Stimulated activated CD4-positive, alpha-beta T cell treated with anti-CD3 and anti-CD28 coated beads, Interleukin-15, amount 100 ng/mL, for 48 hours (primary cell): ENCODE data around the gene POLR3E.
"Not testable (repeated sequence)": the region's sequence is repeated elsewhere in the genome, so short reads cannot be mapped to it uniquely, and the experiment has no call there.

Experiments
- DNase-seq, 2 donors: peaks; one replicate each; pipeline ENCODE4 v3.0.0-alpha.2; 2020; ENCODE audit warnings: low read depth in 2 of 2

Gene POLR3E

DNA sequence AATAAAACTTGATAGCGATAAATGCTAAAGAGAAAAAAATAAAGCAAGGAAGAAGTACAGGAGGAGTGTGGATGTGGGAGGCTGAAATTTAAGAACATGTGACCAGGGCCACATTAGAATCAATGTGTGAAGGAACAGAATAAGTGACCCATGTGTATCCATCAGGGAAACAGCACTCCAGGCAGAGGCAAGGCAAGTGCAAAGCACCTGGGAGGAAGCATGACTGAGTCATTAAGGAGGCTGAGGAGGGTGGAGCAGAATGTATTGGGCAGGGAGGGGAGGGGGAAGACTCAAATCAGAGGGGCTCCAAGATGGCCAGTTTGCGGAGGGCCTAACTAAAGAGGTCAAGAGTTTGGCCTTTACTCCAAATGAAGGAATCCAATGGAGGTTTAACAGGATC, 69.2 kb downstream of the POLR3E start:
- DNase-seq: no peak

DNA sequence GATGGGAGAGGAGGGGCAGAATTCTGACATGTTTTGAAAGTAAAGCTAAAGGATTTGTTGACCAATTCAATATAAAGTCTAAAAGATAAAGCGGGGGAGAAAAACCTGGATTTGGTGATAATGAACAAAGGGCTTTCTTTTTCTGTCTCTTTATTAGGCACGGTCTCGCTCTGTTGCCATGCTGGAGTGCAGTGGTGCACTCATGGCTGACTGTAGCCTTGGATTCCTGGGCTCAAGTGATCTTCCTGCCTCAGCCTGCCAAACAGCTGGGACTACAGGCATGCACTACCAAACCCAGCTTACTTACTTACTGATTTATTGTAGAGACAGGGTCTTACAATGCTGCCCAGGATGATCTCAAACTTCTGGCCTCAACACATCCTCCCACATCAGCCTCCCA, 69.7 kb downstream of the POLR3E start:
- DNase-seq: no peak

DNA sequence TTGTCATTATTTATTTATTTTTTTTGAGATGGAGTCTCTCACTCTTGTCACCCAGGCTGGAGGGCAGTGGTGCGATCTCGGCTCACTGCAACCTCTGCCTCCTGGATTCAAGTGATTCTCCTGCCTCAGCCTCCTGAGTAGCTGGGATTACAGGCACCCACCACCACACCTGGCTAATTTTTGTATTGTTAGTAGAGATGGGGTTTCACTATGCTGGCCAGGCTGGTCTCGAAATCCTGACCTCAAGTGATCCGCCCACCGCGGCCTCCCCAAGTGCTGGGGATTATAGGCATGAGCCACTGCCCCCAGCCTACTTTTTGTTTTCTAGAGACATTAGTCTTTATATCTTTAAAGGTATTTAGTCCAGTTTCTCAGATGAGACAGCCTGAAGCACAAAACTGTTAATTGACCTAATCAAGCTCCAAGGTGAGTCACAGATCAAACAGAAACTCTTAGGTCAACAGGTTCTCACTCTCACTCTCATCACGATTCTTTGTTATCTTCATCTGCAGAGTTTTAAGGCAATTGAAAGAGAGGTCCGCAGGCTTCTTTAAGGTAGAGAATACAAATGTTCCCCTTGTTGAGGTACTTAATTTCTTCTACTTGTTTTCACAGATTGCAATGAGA, 71.1 kb downstream of the POLR3E start:
- not testable (repeated sequence) for DNase-seq

DNA sequence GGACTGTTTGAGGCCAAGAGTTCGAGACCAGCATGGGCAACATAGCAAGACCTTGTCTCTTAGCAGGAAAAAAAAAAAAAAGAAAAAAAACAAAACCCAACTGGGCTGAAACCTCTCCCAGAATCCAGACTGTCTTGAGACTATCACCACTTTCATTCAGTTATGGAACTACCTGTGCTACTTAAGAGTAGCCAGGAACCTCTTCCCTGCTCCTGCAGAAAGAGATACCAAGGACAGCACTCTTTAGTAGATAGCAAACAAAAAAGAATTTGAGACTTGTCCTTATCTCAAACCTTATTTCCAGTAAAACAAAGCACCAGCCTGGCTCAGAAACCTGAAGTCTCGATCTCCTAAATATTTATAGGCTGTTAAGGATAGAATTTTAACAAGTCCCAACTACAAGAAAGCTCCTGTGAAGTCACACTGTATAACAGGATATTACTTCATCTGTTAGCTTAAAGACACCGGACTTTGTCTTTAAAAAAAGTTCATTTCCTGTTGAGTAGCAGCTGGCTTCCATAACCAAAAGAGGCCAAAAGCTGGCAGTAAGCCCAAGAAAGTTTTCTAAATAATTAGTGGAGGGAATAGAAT, 72.1 kb downstream of the POLR3E start:
- DNase-seq: no peak

DNA sequence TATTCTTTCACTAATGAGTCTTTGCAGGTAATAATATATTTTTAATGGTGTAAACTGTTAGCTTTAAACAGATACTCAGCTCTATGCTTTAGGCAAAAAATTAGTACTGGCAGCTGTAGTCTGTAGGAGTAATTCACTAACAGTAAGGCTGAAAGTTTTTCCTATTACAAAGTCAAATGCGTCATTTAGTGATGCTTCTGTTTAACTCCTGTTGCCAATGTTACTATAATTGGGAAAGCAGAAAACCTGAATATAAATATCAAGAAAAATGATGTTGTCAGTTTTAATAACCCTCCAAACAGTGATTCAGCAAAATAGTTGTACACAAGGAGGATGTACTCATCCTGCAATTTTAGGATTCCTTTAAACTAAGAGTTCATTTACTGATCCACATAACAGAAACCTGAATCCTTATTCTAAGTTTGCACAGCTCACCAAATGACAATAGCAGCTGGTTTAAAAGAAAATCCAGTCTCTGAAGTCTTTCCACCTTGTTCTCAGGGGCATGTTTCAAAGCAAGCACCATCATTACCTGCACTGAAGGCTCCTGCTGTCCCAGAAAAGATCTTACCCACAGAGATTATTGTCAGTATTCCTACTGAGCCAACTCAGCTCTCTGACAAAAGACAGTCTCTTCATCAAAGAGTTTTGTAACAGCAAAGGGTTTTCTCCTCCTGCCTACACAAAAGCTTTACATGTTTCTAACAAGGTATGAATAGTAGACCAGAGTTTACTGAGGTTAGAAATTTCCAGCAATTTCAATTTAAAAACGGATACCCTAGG, 73.0 kb downstream of the POLR3E start:
- no peak for DNase-seq

DNA sequence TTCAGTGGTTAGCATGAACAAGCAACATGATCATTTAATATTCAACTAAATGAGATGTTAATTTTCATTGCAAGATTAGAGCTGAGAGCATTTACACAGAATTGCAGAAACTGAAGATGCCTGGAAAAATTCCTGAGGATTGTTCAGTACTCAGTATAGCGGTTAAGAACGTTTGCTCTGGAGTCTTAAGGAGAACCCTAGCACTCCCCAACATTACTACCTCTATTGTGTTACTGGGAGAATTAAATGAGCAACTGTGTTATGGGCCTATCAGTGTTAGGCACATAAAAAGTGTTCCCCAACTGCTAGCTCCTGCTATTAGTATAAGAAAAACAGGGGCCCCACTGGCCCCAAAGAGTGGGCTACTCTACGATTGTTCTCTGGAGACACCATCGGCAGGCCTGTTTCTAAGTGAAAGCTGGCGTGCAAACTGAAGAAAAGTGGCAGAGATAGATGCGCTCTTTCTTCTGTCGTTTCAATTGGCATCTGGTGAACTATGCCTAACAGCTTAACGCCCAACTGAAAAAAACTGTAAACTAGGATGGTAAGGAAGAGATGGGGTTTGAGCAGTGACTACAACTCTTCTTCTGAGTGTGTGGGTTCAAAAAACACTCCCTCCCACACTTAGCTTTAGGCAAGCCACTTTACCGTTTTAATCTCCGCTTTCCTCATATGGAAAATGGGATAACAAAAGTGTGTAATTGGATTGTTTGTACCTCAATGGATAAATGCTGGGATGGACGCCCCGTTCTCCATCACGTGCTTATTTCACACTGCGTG, 75.9 kb downstream of the POLR3E start:
- no peak for DNase-seq

DNA sequence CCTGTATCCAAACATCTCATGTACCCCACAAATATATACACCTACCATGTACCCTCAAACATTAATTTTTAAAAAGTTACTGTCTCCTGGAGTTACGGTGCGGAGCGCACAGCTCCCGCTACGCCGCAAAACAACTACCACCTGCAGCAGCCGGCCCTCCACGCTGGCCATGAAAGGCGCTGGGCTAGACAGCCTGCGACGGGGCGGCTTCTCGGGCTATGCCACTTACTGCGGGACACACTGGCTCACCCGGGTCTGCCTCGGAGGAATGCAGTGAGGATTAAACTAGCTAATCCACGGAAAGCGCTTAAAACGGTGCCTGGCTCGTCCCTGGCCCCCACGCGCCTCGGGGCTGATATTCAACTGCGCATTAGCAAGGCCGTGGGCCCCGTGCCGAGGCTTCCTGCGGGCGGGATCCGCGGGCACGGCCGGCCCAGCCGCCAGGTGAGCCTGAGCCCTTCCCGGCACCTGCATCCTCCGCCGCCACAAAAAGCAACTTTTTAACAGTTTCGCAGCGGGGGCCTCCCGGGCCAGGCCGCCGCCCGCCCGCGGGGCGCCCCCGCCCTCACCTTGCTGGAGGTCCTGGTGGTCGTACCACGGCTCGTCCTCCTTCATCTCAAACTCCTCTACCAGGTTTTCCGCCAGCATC, 76.6 kb downstream of the POLR3E start:
- no peak for DNase-seq

DNA sequence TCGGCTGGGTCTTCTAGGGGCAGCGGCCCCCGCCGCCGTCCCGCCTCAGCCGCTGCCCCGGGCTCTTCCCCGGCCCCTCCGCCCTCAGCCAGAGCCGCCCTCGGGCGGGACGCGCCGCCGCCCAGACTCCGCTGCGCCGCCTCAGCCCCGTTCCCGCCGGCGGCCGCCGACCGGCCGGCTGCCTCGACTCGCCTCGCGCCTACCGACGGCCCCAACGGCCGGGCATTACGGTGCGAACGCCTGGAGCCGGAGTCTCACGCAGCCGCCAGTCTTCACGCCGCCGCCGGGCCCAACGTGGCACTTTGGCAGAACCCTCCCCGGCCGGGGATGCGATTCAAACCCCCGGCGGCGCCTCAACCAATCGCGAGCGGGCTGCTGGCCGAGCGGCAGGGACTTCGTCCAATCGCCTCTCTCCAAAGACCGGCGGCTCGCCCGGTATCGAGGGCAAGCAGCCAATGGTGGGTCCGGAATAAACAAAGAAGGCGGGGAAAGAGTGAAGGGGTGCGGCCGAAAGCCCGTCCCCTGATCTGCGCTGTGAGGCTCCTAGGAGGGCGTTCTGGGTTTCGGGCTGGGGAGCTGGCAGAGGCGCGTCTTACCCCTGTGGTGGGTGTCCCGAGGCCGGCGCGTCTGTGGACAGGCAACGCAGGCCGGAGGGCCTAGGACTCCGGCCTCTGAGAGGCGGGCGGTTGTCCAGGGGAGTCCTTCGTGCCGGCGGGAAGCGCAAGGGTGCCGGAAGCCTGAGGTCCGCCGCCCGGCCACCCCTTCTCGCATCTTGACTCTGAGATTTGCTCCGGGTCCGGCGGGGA, 77.3 kb downstream of the POLR3E start, which contains the start of gene CDR2:
Gene CDR2, minus strand, starts transcription at position 309 of the 806 bp plus-strand sequence. CDS start 310 bp downstream, outside the sequence.
- DNase-seq: peak; percentile 96 to 97

DNA sequence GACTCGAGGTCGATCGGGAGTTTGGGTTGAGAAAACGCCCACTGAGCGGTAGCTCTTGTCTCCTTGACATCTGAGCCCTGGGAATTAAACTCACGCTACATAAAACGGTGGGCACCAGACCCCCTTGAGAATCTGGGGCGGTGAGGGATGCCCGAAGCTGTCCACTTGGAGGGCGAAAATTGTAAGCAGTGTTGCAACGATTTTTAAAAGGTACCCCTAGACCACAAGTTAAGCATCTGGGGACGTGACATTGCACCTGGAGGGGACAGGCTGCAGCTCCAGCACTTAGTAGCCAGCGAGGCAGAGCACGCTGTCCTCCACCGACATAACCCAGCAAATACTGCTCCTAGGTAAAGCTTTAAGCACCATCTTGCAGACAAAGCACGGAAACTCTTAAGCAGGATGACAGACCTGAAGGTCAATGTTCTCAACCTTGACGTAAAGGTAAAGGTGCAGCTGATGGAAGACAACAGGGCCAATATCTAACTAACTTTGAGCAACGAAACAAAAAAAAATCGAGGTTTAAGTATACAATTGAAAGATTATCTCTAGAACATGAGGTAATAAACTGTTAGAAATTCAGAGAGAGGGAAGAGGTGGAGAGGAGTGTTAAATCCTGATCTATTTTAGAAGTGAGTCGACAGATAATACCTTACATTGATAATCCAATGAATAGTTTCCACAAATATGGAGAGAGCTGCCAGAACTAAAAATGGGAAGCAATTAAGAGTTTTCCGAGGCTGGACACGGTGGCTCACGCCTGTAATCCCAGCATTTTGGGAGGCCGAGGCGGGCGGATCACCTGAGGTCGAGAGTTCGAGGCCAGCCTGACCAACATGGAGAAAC, 78.1 kb downstream of the POLR3E start:
- DNase-seq: no peak

DNA sequence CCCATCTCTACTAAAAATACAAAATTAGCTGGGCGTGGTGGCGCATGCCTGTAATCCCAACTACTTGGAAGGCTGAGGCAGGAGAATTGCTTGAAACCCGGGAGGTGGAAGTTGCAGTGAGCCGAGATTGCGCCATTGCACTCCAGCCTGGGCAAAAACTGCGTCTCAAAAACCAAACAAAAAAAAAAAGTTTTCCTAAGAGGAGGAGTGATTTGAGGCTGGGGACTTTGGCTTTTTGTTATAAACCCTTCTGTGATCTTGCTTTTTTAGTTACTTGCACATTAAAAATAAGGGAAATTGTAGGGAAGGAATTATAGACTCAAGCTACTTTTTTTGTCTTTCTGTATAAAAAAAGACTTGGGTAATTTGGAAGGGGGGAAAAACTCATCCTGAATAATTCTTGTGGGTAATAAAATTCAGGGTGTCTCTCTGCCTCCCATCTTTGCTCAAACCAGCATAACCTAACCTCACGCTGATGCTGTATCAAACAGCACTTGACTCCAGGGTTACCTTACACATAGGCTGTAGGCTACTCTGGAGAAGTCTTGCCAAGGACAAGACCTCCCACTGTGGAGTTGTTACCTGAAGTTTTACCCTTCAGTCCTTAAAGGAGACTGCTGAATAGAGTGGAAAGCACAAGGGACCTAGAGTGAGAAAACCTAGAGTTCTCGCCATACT, 78.9 kb downstream of the POLR3E start:
- DNase-seq: no peak

DNA sequence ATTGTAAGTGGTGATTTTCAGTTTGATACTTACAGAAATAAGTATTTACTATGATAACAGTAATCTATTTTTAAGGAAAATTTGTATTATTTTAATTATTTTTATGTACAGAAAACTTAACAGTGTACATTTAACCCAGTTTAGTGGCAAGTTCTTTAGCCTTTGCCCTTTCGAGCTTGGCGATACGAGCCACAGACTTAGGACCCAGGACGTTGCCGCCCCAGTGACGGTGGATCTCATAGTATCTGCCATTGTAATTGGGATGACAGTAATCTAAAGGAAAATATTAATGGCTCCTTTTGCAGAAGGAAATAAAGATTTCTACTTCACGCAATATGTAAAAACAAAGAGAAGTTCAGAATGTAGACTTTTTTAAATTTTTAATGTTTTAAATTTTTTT, 82.4 kb downstream of the POLR3E start:
- DNase-seq: no peak

DNA sequence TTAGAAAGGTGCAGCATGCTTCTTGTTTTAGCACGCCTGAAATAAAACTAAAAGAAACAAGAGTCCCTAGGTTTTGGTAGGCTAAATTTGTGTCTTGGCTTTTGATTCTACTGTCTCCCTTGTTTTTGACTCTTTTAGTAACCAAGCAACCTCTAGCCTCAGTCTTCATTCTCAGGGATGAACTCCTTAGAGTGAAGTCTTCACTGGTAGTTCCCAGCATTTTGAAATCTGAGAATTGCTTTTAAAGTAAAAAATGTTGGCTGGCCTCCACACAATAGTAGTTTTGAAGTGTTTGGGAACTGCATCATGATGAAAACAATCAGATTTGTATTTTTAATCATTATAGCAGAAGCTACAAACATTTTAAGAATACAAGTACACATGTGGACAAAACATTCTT, 83.3 kb downstream of the POLR3E start:
- no peak for DNase-seq

DNA sequence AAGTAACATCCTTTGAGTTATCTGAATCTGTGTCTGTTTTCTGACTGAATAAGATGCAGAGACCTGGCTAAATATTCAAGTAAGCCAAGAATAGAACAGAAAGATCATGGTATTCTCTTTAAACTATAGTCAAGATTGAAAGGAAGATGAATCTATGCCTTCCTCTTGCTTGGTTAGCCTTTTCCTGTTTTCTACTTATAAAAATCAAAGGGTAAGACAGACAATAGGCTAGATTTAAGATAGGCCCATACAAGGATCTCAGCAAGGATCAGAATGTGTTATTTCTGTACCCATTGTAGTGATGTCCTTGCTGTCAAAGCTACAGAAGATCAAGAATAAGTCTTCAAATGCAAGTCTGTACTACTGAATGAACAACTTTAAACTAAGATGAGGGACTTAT, 84.2 kb downstream of the POLR3E start:
- no peak for DNase-seq

DNA sequence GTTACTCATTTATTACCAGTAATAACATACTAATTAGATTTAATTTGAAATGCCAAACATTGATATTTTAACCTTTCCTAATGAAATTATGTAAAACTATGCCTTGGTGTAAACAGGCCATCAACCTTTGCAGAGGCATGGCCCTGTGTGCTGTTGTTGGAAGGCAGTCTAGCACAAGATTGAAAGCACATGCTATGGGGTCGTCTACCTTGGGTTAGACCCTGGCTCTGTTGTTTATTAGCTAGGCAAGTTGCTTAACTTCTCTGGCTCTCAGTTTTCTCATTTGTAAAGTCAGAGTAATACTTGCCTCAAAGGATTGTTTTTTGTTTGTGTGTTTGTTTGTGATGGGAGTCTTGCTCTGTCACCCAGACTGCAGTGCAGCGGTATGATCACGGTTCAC, 86.6 kb downstream of the POLR3E start:
- no peak for DNase-seq
